Bone marrow (tissue), 2 donors: ENCODE results near the gene TMEM191C.
"Not testable (repeated sequence)": the region's sequence is repeated elsewhere in the genome, so short reads cannot be mapped to it uniquely, and the experiment has no call there.

Source experiments
- DNase-seq, 2 donors: peaks; one replicate each; lab custom pipeline; 2025; lab: John Stamatoyannopoulos, UW

TMEM191C gene

GRCh38 chr22:21473664-21474063 lies 6.5 kb downstream of the TMEM191C start:
- not testable (repeated sequence) for DNase-seq

GRCh38 chr22:21484039-21484438 lies 16.9 kb downstream of the TMEM191C start:
- DNase-seq: not testable (repeated sequence)

GRCh38 chr22:21487723-21488122 lies 20.5 kb downstream of the TMEM191C start:
- not testable (repeated sequence) for DNase-seq

- DNase-seq: not testable (repeated sequence)
Observed at GRCh38 chr22:21489149-21489680, 22.0 kb downstream of the TMEM191C start.

GRCh38 chr22:21490556-21490955 lies 23.4 kb downstream of the TMEM191C start:
- not testable (repeated sequence) for DNase-seq

GRCh38 chr22:21492271-21492670 lies 25.1 kb downstream of the TMEM191C start:
- DNase-seq: not testable (repeated sequence)

GRCh38 chr22:21493789-21494782 lies 26.9 kb downstream of the TMEM191C start:
- not testable (repeated sequence) for DNase-seq

- DNase-seq: not testable (repeated sequence)
Observed at GRCh38 chr22:21497984-21498383, 30.8 kb downstream of the TMEM191C start.

- not testable (repeated sequence) for DNase-seq
Observed at GRCh38 chr22:21498489-21498888, 31.3 kb downstream of the TMEM191C start.

- DNase-seq: not testable (repeated sequence)
Observed at GRCh38 chr22:21499623-21500506, 32.7 kb downstream of the TMEM191C start.

- not testable (repeated sequence) for DNase-seq
Observed at GRCh38 chr22:21510397-21510796, 43.2 kb downstream of the TMEM191C start.

- DNase-seq: not testable (repeated sequence)
Observed at GRCh38 chr22:21512022-21512421, 44.8 kb downstream of the TMEM191C start.

- not testable (repeated sequence) for DNase-seq
Observed at GRCh38 chr22:21514117-21514516, 46.9 kb downstream of the TMEM191C start.

GRCh38 chr22:21515234-21515633 lies 48.0 kb downstream of the TMEM191C start:
- DNase-seq: not testable (repeated sequence)

GRCh38 chr22:21516522-21516921 lies 49.3 kb downstream of the TMEM191C start:
- not testable (repeated sequence) for DNase-seq

- not testable (repeated sequence) for DNase-seq
Observed at GRCh38 chr22:21516970-21517764, 50.0 kb downstream of the TMEM191C start.
